Prostate gland (tissue), 2 donors: ENCODE results near the gene ITPR2. TPM values are rescaled to one million over a fixed set of nuclear protein-coding genes. Genes with fewer than 3 reads are reported as not detected.

Experiments
- DNase-seq: peaks from one replicate; pipeline ENCODE4 v3.0.0-alpha.2; 2019; ENCODE audit warnings: low spot score
- H3K27ac ChIP-seq, 2 donors: fragments of 200-600 bp; sonication (generic); 2 replicates each; pipeline ENCODE4 v1.5.1; 2017 to 2019
- H3K27me3 ChIP-seq: fragments of 200-600 bp; sonication (generic); replicated peaks from 2 replicates; pipeline ENCODE4 v1.5.1; 2019; ENCODE audit not compliant: insufficient read depth
- H3K36me3 ChIP-seq, 2 donors: fragments of 200-600 bp; sonication (generic); 1 replicate in 1 of 2; 2 replicates in 1 of 2; pipeline versions ENCODE4 v1.5.1 to v1.8.1; 2017 to 2019
- H3K4me1 ChIP-seq: fragments of 200-600 bp; sonication (generic); replicated peaks from 2 replicates; pipeline ENCODE4 v1.5.1; 2019
- H3K4me3 ChIP-seq, 2 donors: fragments of 200-600 bp; sonication (generic); 2 replicates each; pipeline ENCODE4 v1.5.1; 2017 to 2019
- H3K9me3 ChIP-seq: fragments of 200-600 bp; sonication (generic); 2 replicates; pipeline ENCODE4 v1.5.1; 2017
- CTCF ChIP-seq, 4 experiments: fragments of 200-600 bp in 2 of 4; fragments of 450-650 bp in 2 of 4; sonication (generic) in 2 of 4; IDR thresholded peaks; 1 replicate in 3 of 4; 2 replicates in 1 of 4; pipeline ENCODE4 v1.5.1; 2016 to 2019; ENCODE audit warnings: antibody characterized with exemption in 4 of 4, mild to moderate bottlenecking in 2 of 4, moderate library complexity in 2 of 4
- POLR2A ChIP-seq: fragments of 450-650 bp; IDR thresholded peaks from one replicate; pipeline ENCODE4 v1.6.1; 2016; ENCODE audit warnings: antibody characterized with exemption, mild to moderate bottlenecking
- POLR2AphosphoS5 ChIP-seq: sonication (generic); formaldehyde crosslinking; IDR thresholded peaks from one replicate; pipeline ENCODE4 v1.6.1; 2017; ENCODE audit warnings: antibody characterized with exemption
- WGBS: methylation state at CpG from one replicate; pipeline ENCODE4 v1.1.5; 2018; 5-methylcytosine and 5-hydroxymethylcytosine counted together
- intact Hi-C: fragments of 100-400 bp; cut with DNase I; formaldehyde crosslinking; loops from one replicate; pipeline ENCODE4 v1.14.2; 2022
- total RNA-seq, 2 donors: library from RNA; depleted of rRNA; stranded (reverse); fragments of >200 nt; gene quantifications; one replicate each; pipeline ENCODE4 v1.1.0, GENCODE V29; 2016

The ITPR2 gene
- total RNA-seq, 2 donors from 2014 or later = 30.0 to 44.4 TPM

DNA sequence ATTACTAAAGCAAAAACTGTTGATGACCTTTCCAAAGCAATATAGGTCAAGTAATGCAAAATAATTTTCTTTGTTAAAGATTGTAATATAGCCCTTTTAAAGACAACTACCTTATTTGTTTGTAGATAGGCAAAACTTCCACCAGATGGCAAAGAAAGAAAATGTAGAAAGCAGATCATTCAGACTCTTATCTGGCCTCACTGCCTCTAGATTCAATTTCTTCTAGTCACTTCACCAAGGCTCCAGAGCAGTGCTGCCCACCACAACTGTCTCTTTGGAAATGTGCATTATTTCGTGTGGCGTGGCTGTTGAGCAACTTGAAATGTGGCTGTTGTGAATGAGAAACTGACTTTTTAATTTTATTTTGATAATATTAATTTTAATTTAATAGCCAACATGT, 127.1 kb downstream of the ITPR2 start:
- no peaks in the 10 kb centered on the region for H3K36me3 ChIP-seq
- no peaks in the 10 kb centered on the region for H3K9me3 ChIP-seq
- no peak overlapping the region for H3K27ac ChIP-seq
- 97% methylated on average over 2 of the region's 2 CpGs for WGBS
- peaks cover 11% of the 10 kb centered on the region for H3K4me1 ChIP-seq
- no peak overlapping the region for H3K4me3 ChIP-seq
- intact Hi-C loops = no loop called here
- TF ChIP-seq CTCF (IDR thresholded peaks at IDR 0.05) (no peak), POLR2AphosphoS5 (no peak), POLR2A (no peak)
- no peaks in the 10 kb centered on the region for H3K27me3 ChIP-seq
- no peak for DNase-seq

- intact Hi-C loops = no loop called here
- 14% methylated on average over 2 of the region's 2 CpGs for WGBS
- no peak overlapping the region for H3K4me3 ChIP-seq
- peaks cover 11% of the 10 kb centered on the region for H3K4me1 ChIP-seq
- no peaks in the 10 kb centered on the region for H3K9me3 ChIP-seq
- H3K27ac ChIP-seq = no peak overlapping the region
- peak; percentile 45 for TF ChIP-seq POLR2AphosphoS5
- no peak for TF ChIP-seq POLR2A
- no peak for DNase-seq
- H3K27me3 ChIP-seq = no peaks in the 10 kb centered on the region
- H3K36me3 ChIP-seq = no peaks in the 10 kb centered on the region
Measured at GRCh38 chr12:26704684-26705460, 128.1 kb downstream of the ITPR2 start.

GRCh38 chr12:26704214-26704613, 128.8 kb downstream of the ITPR2 start:
- Histone ChIP-seq H3K4me3 (no peak overlapping the region), H3K36me3 (no peaks in the 10 kb centered on the region), H3K27me3 (no peaks in the 10 kb centered on the region), H3K4me1 (peaks cover 11% of the 10 kb centered on the region), H3K27ac (no peak overlapping the region), H3K9me3 (no peaks in the 10 kb centered on the region)
- DNase-seq = no peak
- WGBS = 46% methylated on average over 1 of the region's 1 CpG
- TF ChIP-seq CTCF (IDR thresholded peaks at IDR 0.05) = no peak
- TF ChIP-seq POLR2A = no peak
- TF ChIP-seq POLR2AphosphoS5 = no peak
- intact Hi-C loops = no loop called here

DNA sequence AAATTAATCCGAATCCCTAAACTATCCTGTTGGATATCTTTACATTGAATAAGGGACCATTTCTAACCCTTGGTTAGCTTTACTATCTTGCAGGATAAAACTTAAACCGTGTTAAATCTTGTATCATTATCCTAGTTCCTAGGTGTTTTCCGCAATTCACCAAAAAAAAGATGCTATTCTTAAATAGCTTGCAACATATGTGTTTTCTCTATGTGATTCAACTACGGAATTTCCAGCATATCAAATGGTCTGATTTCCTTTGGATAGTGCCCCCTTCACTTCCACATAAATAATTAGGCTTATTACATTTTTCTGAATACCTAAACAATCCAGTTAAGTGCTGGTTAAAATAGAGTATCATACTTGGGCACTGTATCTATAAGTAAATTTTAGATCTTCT, 130.3 kb downstream of the ITPR2 start:
- 93% methylated on average over 4 of the region's 4 CpGs for WGBS

GRCh38 chr12:26701604-26702215, 131.3 kb downstream of the ITPR2 start:
- intact Hi-C loops = no loop called here
- TF ChIP-seq CTCF (IDR thresholded peaks at IDR 0.05) (peak in 3 of 4 experiments; percentile 54 to 71 (median 61)), POLR2A (no peak)
- no peak for DNase-seq
- 100% methylated on average over 1 of the region's 1 CpG for WGBS
- no peaks in the 10 kb centered on the region for H3K9me3 ChIP-seq
- no peak overlapping the region for H3K4me3 ChIP-seq
- no peaks in the 10 kb centered on the region for H3K36me3 ChIP-seq
- H3K27ac ChIP-seq = no peak overlapping the region
- no peaks in the 10 kb centered on the region for H3K27me3 ChIP-seq
- H3K4me1 ChIP-seq = peaks cover 11% of the 10 kb centered on the region

More for the DNA sequence above, 130.3 kb downstream of the ITPR2 start:
- Histone ChIP-seq H3K27ac (no peak overlapping the region), H3K27me3 (no peaks in the 10 kb centered on the region), H3K4me3 (no peak overlapping the region), H3K36me3 (no peaks in the 10 kb centered on the region), H3K4me1 (peaks cover 11% of the 10 kb centered on the region), H3K9me3 (no peaks in the 10 kb centered on the region)
- TF ChIP-seq POLR2A (no peak), POLR2AphosphoS5 (no peak), CTCF (IDR thresholded peaks at IDR 0.05) (no peak)
- DNase-seq = no peak
- intact Hi-C loops = no loop called here
